T-helper 1 cell treated with Interleukin-12 subunit alpha and Interleukin-12 subunit beta and Interleukin-4 antibody, amounts not matched to agents 30 ng/mL and 1 ng/mL, for 36 hours (primary cell): ENCODE results near the gene DMD. TPM values are rescaled to one million over a fixed set of nuclear protein-coding genes. Genes with fewer than 3 reads are reported as not detected.

Experiments used
- intact Hi-C: fragments of 100-400 bp; cut with micrococcal nuclease; formaldehyde crosslinking; loops from one replicate; pipeline ENCODE4 v1.15.1; 2024
- total RNA-seq: library from RNA; stranded (reverse); gene quantifications from 2 replicates; pipeline ENCODE4 v1.2.3, GENCODE V29; 2022

Gene DMD
- total RNA-seq, 1 donor from 2014 or later: 18.1 TPM

- intact Hi-C loops: no loop called here
These were observed 1317.8 kb downstream of the DMD start for GRCh38 chrX:31893525-31893924.

GRCh38 chrX:31889088-31889487, 1322.3 kb downstream of the DMD start:
- intact Hi-C loops: no loop called here

GRCh38 chrX:31884535-31884934, 1326.8 kb downstream of the DMD start:
- intact Hi-C loops: no loop called here

GRCh38 chrX:31872007-31872406, 1339.3 kb downstream of the DMD start:
- intact Hi-C loops: no loop called here

DNA sequence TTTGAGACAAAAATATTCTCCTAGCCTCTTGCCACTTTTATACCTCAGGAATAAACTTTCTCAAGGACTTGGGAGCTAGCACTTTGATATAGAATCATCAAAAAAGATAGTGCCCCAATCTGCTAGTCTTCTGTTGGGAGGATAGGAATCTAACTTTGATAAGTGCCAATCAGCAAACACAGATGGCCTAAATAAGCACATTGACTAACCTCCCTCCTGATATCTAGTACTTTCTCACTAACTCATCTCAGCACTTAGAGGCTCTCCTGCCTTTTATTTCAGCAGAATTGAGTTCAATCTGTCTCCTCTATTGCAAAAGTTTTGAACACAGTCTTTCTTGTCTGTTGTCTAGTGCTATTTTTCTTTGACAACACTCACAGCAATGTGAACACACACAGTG, 1341.1 kb downstream of the DMD start:
- intact Hi-C loops: no loop called here

- intact Hi-C loops: no loop called here
These were observed 1350.7 kb downstream of the DMD start for GRCh38 chrX:31860686-31861085.

DNA sequence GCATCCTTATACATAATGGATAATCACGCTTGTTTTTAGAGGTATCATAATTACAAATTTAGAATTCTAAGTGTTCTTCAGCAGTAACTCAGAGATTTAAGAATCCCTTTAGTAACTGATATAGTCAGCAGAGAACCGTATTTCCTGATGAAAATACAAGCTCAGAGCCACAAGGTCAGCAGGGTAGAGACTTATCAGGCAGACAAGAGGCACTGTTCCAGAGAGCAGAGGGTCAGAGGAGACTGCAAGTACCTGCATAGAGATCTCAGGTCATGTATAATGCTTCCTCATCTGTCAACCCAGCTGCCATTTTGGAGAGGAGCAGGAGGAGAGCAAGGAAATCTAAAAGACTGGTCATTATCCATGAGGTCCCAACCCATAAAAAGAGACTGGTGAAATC, 1352.4 kb downstream of the DMD start:
- intact Hi-C loops: no loop called here

GRCh38 chrX:31854716-31855115, 1356.6 kb downstream of the DMD start:
- intact Hi-C loops: no loop called here

GRCh38 chrX:31851761-31852160, 1359.6 kb downstream of the DMD start:
- intact Hi-C loops: no loop called here

DNA sequence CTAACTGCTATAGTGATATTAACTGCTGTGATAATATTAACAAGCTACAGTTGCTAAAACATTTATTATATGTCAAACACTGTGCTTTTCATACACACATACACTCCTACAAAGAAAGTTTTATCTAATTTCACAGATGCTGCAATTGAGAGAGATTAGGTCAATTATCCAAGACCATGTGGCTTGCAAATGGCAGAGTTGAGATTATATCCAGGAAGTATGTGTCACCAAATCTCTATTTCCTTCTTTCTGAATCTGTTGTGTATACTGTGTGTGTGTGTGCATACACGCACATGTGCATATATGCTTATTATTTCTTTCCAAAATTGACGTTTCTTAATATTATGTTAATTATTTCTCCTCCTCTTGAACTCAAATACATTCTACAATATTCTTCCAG, 1363.6 kb downstream of the DMD start:
- intact Hi-C loops: no loop called here

GRCh38 chrX:31845003-31845402, 1366.3 kb downstream of the DMD start:
- intact Hi-C loops: no loop called here

DNA sequence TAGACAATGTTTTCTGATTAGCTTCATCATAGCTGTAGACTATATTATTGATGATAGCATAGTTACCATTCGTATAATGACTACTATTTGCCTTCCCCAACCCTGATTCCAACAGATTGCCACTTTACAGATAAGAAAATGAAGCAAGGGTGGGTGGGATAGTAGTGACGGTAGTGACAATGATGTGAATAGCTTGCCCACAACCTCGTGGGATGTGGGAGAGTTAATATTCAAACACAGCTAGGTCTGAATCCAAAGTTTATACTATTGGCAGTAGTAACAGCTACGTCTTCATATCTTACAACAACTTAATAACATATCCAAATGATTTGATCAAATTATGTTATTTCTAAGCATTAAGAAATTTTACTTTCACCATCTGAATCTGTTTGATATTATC, 1372.7 kb downstream of the DMD start:
- intact Hi-C loops: no loop called here

DNA sequence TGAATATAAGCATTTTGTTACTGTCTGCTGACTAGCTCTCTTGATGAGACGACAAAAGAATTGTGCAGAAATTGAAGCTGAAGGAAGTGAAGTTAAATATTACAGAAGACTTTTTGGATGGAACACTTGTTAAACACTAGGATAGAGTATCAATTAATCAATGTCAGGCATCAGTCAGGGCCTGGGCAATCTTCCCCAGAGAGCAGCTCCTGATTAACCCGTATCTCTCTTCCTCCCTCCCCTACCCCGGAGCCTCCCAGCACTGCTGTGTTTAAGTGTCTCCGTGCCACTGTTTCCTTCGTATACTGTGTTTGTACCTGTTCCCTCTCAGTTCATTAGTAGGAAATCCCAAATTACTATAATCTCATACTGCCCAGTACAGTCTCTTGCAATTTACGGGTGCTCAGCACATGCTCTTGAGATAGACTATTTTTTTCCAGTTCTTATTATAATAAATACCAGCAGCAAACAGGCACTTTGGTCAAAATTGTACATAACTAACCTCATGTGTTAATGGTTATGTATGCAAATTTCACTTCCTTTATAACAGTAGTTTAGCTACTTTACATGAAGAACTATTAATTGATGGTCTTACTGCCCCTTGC, 1373.8 kb downstream of the DMD start:
- intact Hi-C loops: no loop called here

DNA sequence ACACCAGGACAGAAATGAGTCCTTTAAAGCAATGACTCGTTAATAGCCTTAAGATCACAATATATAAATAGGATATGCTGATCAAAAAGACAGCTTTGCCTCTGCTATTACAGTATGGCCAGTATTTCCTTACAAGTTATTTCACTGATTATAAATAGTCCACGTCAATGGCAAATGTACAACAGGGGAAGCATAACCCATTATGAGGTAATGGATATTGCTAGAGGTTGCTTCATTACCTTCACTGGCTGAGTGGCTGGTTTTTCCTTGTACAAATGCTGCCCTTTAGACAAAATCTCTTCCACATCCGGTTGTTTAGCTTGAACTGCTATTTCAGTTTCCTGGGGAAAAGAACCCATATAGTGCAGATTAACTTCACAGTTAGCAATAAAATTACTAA, 1374.9 kb downstream of the DMD start:
- intact Hi-C loops: no loop called here

GRCh38 chrX:31832263-31832662, 1379.1 kb downstream of the DMD start:
- intact Hi-C loops: no loop called here

GRCh38 chrX:31820430-31821210, 1390.7 kb downstream of the DMD start:
- intact Hi-C loops: no loop called here

DNA sequence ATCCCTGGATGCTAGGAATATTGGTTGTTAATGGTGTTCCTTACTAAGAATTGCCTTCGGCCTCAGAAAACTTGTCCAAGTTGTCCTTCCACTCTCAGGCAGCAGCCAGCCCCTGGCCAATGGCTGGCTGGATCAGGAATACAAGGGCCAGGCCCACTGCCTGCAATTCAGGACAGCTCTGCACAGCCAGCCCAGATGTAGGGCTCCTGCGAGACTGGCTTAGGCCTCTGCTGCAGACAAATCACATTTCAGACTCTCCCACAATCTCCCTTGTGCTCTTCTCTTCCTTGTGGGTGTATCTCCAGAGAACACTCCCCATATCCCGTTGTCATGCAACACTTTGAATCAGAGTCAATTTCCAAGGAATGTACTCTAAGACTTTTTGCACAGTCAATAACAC, 1391.9 kb downstream of the DMD start:
- intact Hi-C loops: no loop called here

DNA sequence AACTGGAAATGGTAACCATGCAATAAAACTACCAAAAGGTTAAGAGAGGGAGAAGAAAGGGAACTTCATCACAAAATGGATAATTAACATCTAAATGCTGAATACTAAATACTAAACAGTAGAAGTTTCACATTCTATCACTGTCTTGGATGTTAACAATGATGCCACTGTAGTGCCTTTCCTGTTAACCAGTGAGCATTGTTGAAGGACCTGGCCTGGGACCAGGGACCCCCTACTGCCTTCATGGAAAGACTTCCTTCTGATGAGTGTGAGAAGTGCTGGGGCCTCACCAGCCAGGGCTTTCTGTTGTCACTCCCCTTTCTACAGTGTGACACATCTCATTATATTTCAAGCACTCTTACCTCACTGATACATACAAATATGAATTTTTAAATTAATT, 1400.2 kb downstream of the DMD start:
- intact Hi-C loops: no loop called here

DNA sequence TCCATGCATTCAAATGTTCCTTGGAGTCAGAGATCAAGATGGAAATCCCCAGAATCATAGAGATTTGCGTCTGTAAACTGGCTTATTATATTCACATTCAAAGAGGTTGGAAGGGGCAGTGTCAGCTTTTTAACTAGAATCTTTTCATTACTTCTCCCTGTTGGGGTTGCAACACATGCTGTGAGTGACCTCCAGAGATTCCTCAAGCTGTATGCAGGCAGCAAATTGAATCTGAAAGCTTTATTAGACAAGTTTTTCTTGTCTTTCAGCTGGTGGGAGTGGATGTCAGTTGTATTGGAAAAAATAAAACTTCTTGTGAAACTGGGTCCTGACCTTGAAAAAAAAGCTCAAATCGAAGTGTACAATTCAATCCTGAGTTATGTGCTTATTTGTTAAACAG, 1403.0 kb downstream of the DMD start:
- intact Hi-C loops: no loop called here

DNA sequence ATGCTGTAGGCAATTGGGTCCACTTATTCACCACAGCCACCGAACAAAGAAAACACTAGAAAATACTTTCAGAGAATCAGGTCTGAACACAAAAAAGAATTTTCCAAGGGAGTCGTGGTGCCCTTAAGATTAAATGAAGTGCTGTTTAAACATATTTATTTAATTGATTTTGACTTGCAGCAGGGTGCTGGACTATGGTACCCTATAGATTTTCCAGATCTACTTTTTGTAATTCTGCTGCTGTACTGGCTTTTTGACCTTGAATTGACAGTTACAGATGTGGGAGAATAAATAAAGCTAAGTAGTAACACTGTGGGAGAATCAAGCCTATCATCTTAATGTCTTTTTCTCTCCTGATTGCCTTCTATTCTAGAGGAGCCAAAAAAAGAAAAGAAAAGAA, 1404.2 kb downstream of the DMD start:
- intact Hi-C loops: no loop called here

- intact Hi-C loops: no loop called here
These were observed 1405.6 kb downstream of the DMD start for GRCh38 chrX:31805781-31806180.

- intact Hi-C loops: no loop called here
These were observed 1411.1 kb downstream of the DMD start for GRCh38 chrX:31800219-31800618.

GRCh38 chrX:31796624-31797023, 1414.7 kb downstream of the DMD start:
- intact Hi-C loops: loop anchor here (10.0 kb wide), 1 partner anchor 598 kb away; no protein-coding TSS in a partner anchor
